ENCODE results near the gene HEBP2.

DNA sequence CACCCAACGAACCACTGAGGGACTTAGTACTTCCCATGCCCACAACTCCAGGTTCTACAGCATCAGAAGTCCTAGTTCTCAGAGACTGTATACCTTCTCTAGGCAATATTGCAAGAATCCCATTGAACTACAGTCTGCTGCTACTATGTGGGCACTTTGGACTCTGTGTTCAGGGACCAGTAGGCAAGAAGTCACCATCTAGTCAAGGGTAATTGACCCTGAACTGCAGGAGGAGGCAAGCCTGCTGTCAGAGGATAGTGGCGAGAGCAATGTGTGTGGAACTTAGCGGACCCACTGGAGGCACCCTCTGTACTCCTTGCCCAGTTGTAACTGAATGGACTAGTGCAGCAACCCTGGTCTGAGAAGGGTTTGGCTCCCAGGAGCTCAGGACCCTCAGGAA is 15.7 kb downstream of the HEBP2 start:
- TF ChIP-seq CTCF (IDR thresholded peaks at IDR 0.05) (no peak), POLR2A (IDR thresholded peaks at IDR 0.05) (no peak)

Data from thyroid gland (tissue), 4 donors.